Measurements from ENCODE around the gene PC. TPM values are rescaled to one million over a fixed set of nuclear protein-coding genes. Genes with fewer than 3 reads are reported as not detected.

The PC gene
- total RNA-seq, 1 donor from 2014 or later: 10.5 TPM

GRCh38 chr11:66858939-66859685 is 99.1 kb downstream of the PC start:
- TF ChIP-seq EZH2 (IDR thresholded peaks at IDR 0.05; ENCODE audit: insufficient read depth, low read length) (no peak), CTCF (IDR thresholded peaks at IDR 0.05; ENCODE audit: insufficient read depth, low read depth, low read length) (no peak)
- peaks cover 11% of the 10 kb centered on the region for H4K20me1 ChIP-seq (ENCODE audit: insufficient read depth, low read length)
- no peaks in the 10 kb centered on the region for H3K27me3 ChIP-seq (ENCODE audit: insufficient read depth, low read length)
- H3K4me2 ChIP-seq (ENCODE audit: low read length): no peak overlapping the region
- Mint-ChIP-seq H3K27me3 (ENCODE audit: low read depth, unreplicated experiment) (no peaks in the 10 kb centered on the region), H3K4me3 (ENCODE audit: unreplicated experiment) (no peak overlapping the region), H3K36me3 (ENCODE audit: low read depth, unreplicated experiment) (no peaks in the 10 kb centered on the region), H3K9me3 (ENCODE audit: unreplicated experiment) (no peaks in the 10 kb centered on the region), H3K27ac (ENCODE audit: unreplicated experiment) (no peak overlapping the region), H3K4me1 (ENCODE audit: low read depth, unreplicated experiment) (no peaks in the 10 kb centered on the region)
- no peak overlapping the region for H3K9ac ChIP-seq (ENCODE audit: low read length)
- H3K4me1 ChIP-seq (ENCODE audit: insufficient read depth, low read length): peaks cover 11% of the 10 kb centered on the region
- H3K4me3 ChIP-seq (ENCODE audit: insufficient read depth, low read depth, low read length): no peak overlapping the region
- H3K27ac ChIP-seq (ENCODE audit: low read depth, low read length): no peak overlapping the region
- H3K36me3 ChIP-seq (ENCODE audit: insufficient read depth, low read length): no peaks in the 10 kb centered on the region
- DNase-seq (ENCODE audit: low read depth) (no peak), FAIRE-seq (no peak)
- no peak overlapping the region for H2AFZ ChIP-seq (ENCODE audit: low read depth, low read length)
- peaks cover 36% of the 10 kb centered on the region for H3K79me2 ChIP-seq (ENCODE audit: insufficient read depth, low read length)
- H3K9me3 ChIP-seq (ENCODE audit: insufficient read depth, low read depth, low read length): no peaks in the 10 kb centered on the region

GRCh38 chr11:66858186-66858938 is 99.8 kb downstream of the PC start:
- Histone ChIP-seq H3K9me3 (ENCODE audit: insufficient read depth, low read depth, low read length) (no peaks in the 10 kb centered on the region), H3K4me2 (ENCODE audit: low read length) (peak overlapping the region; percentile 93), H3K4me1 (ENCODE audit: insufficient read depth, low read length) (peaks cover 11% of the 10 kb centered on the region), H3K79me2 (ENCODE audit: insufficient read depth, low read length) (peaks cover 36% of the 10 kb centered on the region), H3K27me3 (ENCODE audit: insufficient read depth, low read length) (no peaks in the 10 kb centered on the region), H3K36me3 (ENCODE audit: insufficient read depth, low read length) (no peaks in the 10 kb centered on the region), H3K9ac (ENCODE audit: low read length) (no peak overlapping the region), H3K27ac (ENCODE audit: low read depth, low read length) (no peak overlapping the region), H2AFZ (ENCODE audit: low read depth, low read length) (no peak overlapping the region), H4K20me1 (ENCODE audit: insufficient read depth, low read length) (peaks cover 11% of the 10 kb centered on the region), H3K4me3 (ENCODE audit: insufficient read depth, low read depth, low read length) (no peak overlapping the region)
- FAIRE-seq: no peak
- Mint-ChIP-seq H3K4me3 (ENCODE audit: unreplicated experiment) (peak overlapping the region; percentile 82), H3K27me3 (ENCODE audit: low read depth, unreplicated experiment) (no peaks in the 10 kb centered on the region), H3K9me3 (ENCODE audit: unreplicated experiment) (no peaks in the 10 kb centered on the region), H3K36me3 (ENCODE audit: low read depth, unreplicated experiment) (no peaks in the 10 kb centered on the region), H3K27ac (ENCODE audit: unreplicated experiment) (no peak overlapping the region), H3K4me1 (ENCODE audit: low read depth, unreplicated experiment) (no peaks in the 10 kb centered on the region)
- DNase-seq (ENCODE audit: low read depth): no peak
- no peak for TF ChIP-seq CTCF (IDR thresholded peaks at IDR 0.05; ENCODE audit: insufficient read depth, low read depth, low read length)
- TF ChIP-seq EZH2 (IDR thresholded peaks at IDR 0.05; ENCODE audit: insufficient read depth, low read length): no peak

GRCh38 chr11:66857927-66858185 is 100.3 kb downstream of the PC start:
- FAIRE-seq (no peak), DNase-seq (ENCODE audit: low read depth) (no peak)
- Histone ChIP-seq H4K20me1 (ENCODE audit: insufficient read depth, low read length) (peaks cover 11% of the 10 kb centered on the region), H3K4me3 (ENCODE audit: insufficient read depth, low read depth, low read length) (no peak overlapping the region), H3K4me2 (ENCODE audit: low read length) (peak overlapping the region; percentile 93), H3K27ac (ENCODE audit: low read depth, low read length) (no peak overlapping the region), H2AFZ (ENCODE audit: low read depth, low read length) (no peak overlapping the region), H3K9ac (ENCODE audit: low read length) (no peak overlapping the region), H3K4me1 (ENCODE audit: insufficient read depth, low read length) (peaks cover 11% of the 10 kb centered on the region), H3K79me2 (ENCODE audit: insufficient read depth, low read length) (peaks cover 36% of the 10 kb centered on the region), H3K9me3 (ENCODE audit: insufficient read depth, low read depth, low read length) (no peaks in the 10 kb centered on the region), H3K27me3 (ENCODE audit: insufficient read depth, low read length) (no peaks in the 10 kb centered on the region), H3K36me3 (ENCODE audit: insufficient read depth, low read length) (no peaks in the 10 kb centered on the region)
- no peaks in the 10 kb centered on the region for H3K4me1 Mint-ChIP-seq (ENCODE audit: low read depth, unreplicated experiment)
- peak overlapping the region; percentile 82 for H3K4me3 Mint-ChIP-seq (ENCODE audit: unreplicated experiment)
- TF ChIP-seq CTCF (IDR thresholded peaks at IDR 0.05; ENCODE audit: insufficient read depth, low read depth, low read length): no peak
- TF ChIP-seq EZH2 (IDR thresholded peaks at IDR 0.05; ENCODE audit: insufficient read depth, low read length): no peak
- H3K27me3 Mint-ChIP-seq (ENCODE audit: low read depth, unreplicated experiment): peaks cover under 1% of the 10 kb centered on the region
- no peaks in the 10 kb centered on the region for H3K9me3 Mint-ChIP-seq (ENCODE audit: unreplicated experiment)
- H3K27ac Mint-ChIP-seq (ENCODE audit: unreplicated experiment): no peak overlapping the region
- H3K36me3 Mint-ChIP-seq (ENCODE audit: low read depth, unreplicated experiment): no peaks in the 10 kb centered on the region

Measured in astrocyte (in vitro differentiated cells and primary cell).